Thoracic aorta (tissue), 2 donors: Measurements from ENCODE around the gene BSND. TPM values are rescaled to one million over a fixed set of nuclear protein-coding genes. Genes with fewer than 3 reads are reported as not detected.

Source experiments
- ATAC-seq: fragments of 150-250 bp; one replicate; pipeline ENCODE4 v1.8.0; 2017; ENCODE audit warnings: low read depth; ENCODE audit not compliant: insufficient number of reproducible peaks, low FRiP score
- DNase-seq: peaks from one replicate; pipeline ENCODE4 v3.0.0-alpha.2; 2020; ENCODE audit warnings: low spot score
- H3K27ac ChIP-seq, 2 donors: fragments of 200-600 bp; sonication (generic); 1 replicate in 1 of 2; 2 replicates in 1 of 2; pipeline ENCODE4 v1.5.1; 2016; ENCODE audit warnings: mild to moderate bottlenecking in 2 of 2, moderate library complexity in 2 of 2
- H3K27me3 ChIP-seq: fragments of 200-600 bp; sonication (generic); replicated peaks from 2 replicates; pipeline ENCODE4 v1.6.0; 2016; ENCODE audit warnings: mild to moderate bottlenecking; ENCODE audit not compliant: insufficient read depth
- H3K36me3 ChIP-seq: fragments of 200-600 bp; sonication (generic); one replicate; pipeline ENCODE4 v1.5.1; 2016
- H3K4me1 ChIP-seq, 2 donors: fragments of 200-600 bp; sonication (generic); 1 replicate in 1 of 2; 2 replicates in 1 of 2; pipeline versions ENCODE4 v1.5.1 to v1.6.0; 2016; ENCODE audit warnings: low read depth in 2 of 2, mild to moderate bottlenecking in 1 of 2; ENCODE audit not compliant: control insufficient read depth in 1 of 2
- H3K4me3 ChIP-seq: fragments of 200-600 bp; sonication (generic); 2 replicates; pipeline ENCODE4 v1.5.1; 2016; ENCODE audit warnings: mild to moderate bottlenecking
- H3K9me3 ChIP-seq: fragments of 200-600 bp; sonication (generic); 2 replicates; pipeline ENCODE4 v1.5.1; 2016
- CTCF ChIP-seq: fragments of 200-600 bp; sonication (generic); IDR thresholded peaks from one replicate; pipeline ENCODE4 v1.5.1; 2019; ENCODE audit warnings: antibody characterized with exemption
- total RNA-seq, 2 donors: library from RNA; depleted of rRNA; stranded (reverse); fragments of >200 nt; gene quantifications; one replicate each; pipeline versions ENCODE4 v1.1.0 to v1.2.3, GENCODE V29; 2016

The BSND gene
- total RNA-seq, 2 donors from 2014 or later, result not detected

- ATAC-seq (no peak), DNase-seq (no peak)
- H3K36me3 ChIP-seq, result no peaks in the 10 kb centered on the region
- no peak for TF ChIP-seq CTCF
- H3K27ac ChIP-seq, result no peak overlapping the region
- H3K4me3 ChIP-seq, result no peak overlapping the region
- H3K27me3 ChIP-seq, result no peaks in the 10 kb centered on the region
- H3K9me3 ChIP-seq, result no peaks in the 10 kb centered on the region
- peaks cover 0 to 51% of the 10 kb centered on the region in 2 donors for H3K4me1 ChIP-seq
Measured at GRCh38 chr1:54984131-54984842, 14.4 kb upstream of the BSND start.

- no peak for DNase-seq
- TF ChIP-seq CTCF, result no peak
- no peaks in the 10 kb centered on the region for H3K9me3 ChIP-seq
- no peak overlapping the region for H3K4me3 ChIP-seq
- no peaks in the 10 kb centered on the region for H3K36me3 ChIP-seq
- H3K27me3 ChIP-seq, result no peaks in the 10 kb centered on the region
- H3K27ac ChIP-seq, result no peak overlapping the region
- no peak for ATAC-seq
- H3K4me1 ChIP-seq, result peaks cover 0 to 52% of the 10 kb centered on the region in 2 donors
Measured at GRCh38 chr1:54985556-54985955, 13.2 kb upstream of the BSND start.

- no peaks in the 10 kb centered on the region for H3K36me3 ChIP-seq
- ATAC-seq, result no peak
- H3K27me3 ChIP-seq, result no peaks in the 10 kb centered on the region
- TF ChIP-seq CTCF, result no peak
- no peaks in the 10 kb centered on the region for H3K9me3 ChIP-seq
- no peak overlapping the region for H3K4me3 ChIP-seq
- no peak overlapping the region for H3K27ac ChIP-seq
- DNase-seq, result no peak
- peaks cover 0 to 49% of the 10 kb centered on the region in 2 donors for H3K4me1 ChIP-seq
Measured at GRCh38 chr1:54986025-54986424, 12.7 kb upstream of the BSND start.

GRCh38 chr1:54986533-54986932 lies 12.2 kb upstream of the BSND start:
- ATAC-seq, result no peak

GRCh38 chr1:54987427-54987826 lies 11.3 kb upstream of the BSND start:
- TF ChIP-seq CTCF, result no peak
- H3K9me3 ChIP-seq, result no peaks in the 10 kb centered on the region
- ATAC-seq (no peak), DNase-seq (no peak)
- H3K27ac ChIP-seq, result no peak overlapping the region
- H3K4me1 ChIP-seq, result peaks cover 0 to 37% of the 10 kb centered on the region in 2 donors
- H3K36me3 ChIP-seq, result no peaks in the 10 kb centered on the region
- no peak overlapping the region for H3K4me3 ChIP-seq
- no peaks in the 10 kb centered on the region for H3K27me3 ChIP-seq

More at GRCh38 chr1:54986533-54986932, 12.2 kb upstream of the BSND start:
- no peak for DNase-seq
- Histone ChIP-seq H3K4me1 (peaks cover 0 to 44% of the 10 kb centered on the region in 2 donors), H3K4me3 (no peak overlapping the region), H3K36me3 (no peaks in the 10 kb centered on the region), H3K9me3 (no peaks in the 10 kb centered on the region), H3K27ac (no peak overlapping the region), H3K27me3 (no peaks in the 10 kb centered on the region)
- no peak for TF ChIP-seq CTCF
